ENCODE data around the gene GBA3. TPM values are rescaled to one million over a fixed set of nuclear protein-coding genes. Genes with fewer than 3 reads are reported as not detected.

GBA3 gene
- total RNA-seq, 4 donors from 2014 or later: not detected

GRCh38 chr4:22688236-22688635 is 4.5 kb upstream of the GBA3 start:
- TF ChIP-seq POLR2A (IDR thresholded peaks at IDR 0.05): no peak
- TF ChIP-seq EP300 (IDR thresholded peaks at IDR 0.05): no peak
- no peak for TF ChIP-seq POLR2AphosphoS5 (IDR thresholded peaks at IDR 0.05)
- no peak for TF ChIP-seq CTCF (IDR thresholded peaks at IDR 0.05)
- H3K36me3 ChIP-seq: no peaks in the 10 kb centered on the region
- H3K9me3 ChIP-seq: no peaks in the 10 kb centered on the region
- no peaks in the 10 kb centered on the region for H3K4me1 ChIP-seq
- ATAC-seq: no peak
- WGBS, 2 donors (ENCODE audit: low coverage in 1 of 2): 63 to 86% methylated on average over 3 of the region's 3 CpGs
- no peaks in the 10 kb centered on the region for H3K27me3 ChIP-seq
- no peak overlapping the region for H3K27ac ChIP-seq
- H3K4me3 ChIP-seq: no peak overlapping the region

GRCh38 chr4:22689428-22689827 is 3.3 kb upstream of the GBA3 start:
- WGBS, 2 donors (ENCODE audit: low coverage in 1 of 2): 77 to 82% methylated on average over 2 to 3 of the region's 3 CpGs
- no peak overlapping the region for H3K27ac ChIP-seq
- H3K36me3 ChIP-seq: no peaks in the 10 kb centered on the region
- ATAC-seq: no peak
- H3K27me3 ChIP-seq: no peaks in the 10 kb centered on the region
- no peaks in the 10 kb centered on the region for H3K4me1 ChIP-seq
- no peak overlapping the region for H3K4me3 ChIP-seq
- H3K9me3 ChIP-seq: no peaks in the 10 kb centered on the region
- no peak for TF ChIP-seq POLR2A (IDR thresholded peaks at IDR 0.05)
- no peak for TF ChIP-seq EP300 (IDR thresholded peaks at IDR 0.05)
- TF ChIP-seq POLR2AphosphoS5 (IDR thresholded peaks at IDR 0.05): no peak
- TF ChIP-seq CTCF (IDR thresholded peaks at IDR 0.05): no peak

- Histone ChIP-seq H3K4me3 (no peak overlapping the region), H3K9me3 (no peaks in the 10 kb centered on the region), H3K27me3 (peaks cover 5% of the 10 kb centered on the region), H3K4me1 (no peaks in the 10 kb centered on the region), H3K27ac (no peak overlapping the region), H3K36me3 (no peaks in the 10 kb centered on the region)
- no peak for ATAC-seq
- WGBS, 2 donors (ENCODE audit: low coverage in 1 of 2): 100% methylated on average over 1 of the region's 1 CpG
- TF ChIP-seq POLR2A (IDR thresholded peaks at IDR 0.05) (no peak), CTCF (IDR thresholded peaks at IDR 0.05) (no peak), POLR2AphosphoS5 (IDR thresholded peaks at IDR 0.05) (no peak), EP300 (IDR thresholded peaks at IDR 0.05) (no peak)
These were observed 2.3 kb downstream of the GBA3 start for GRCh38 chr4:22695029-22695428.

GRCh38 chr4:22695917-22696316 is 3.2 kb downstream of the GBA3 start:
- Histone ChIP-seq H3K27me3 (peaks cover 5% of the 10 kb centered on the region), H3K4me3 (no peak overlapping the region), H3K36me3 (no peaks in the 10 kb centered on the region), H3K4me1 (no peaks in the 10 kb centered on the region), H3K9me3 (peaks cover 0 to 3% (median 0%) of the 10 kb centered on the region in 3 donors), H3K27ac (no peak overlapping the region)
- no peak for ATAC-seq
- TF ChIP-seq EP300 (IDR thresholded peaks at IDR 0.05) (no peak), CTCF (IDR thresholded peaks at IDR 0.05) (no peak), POLR2A (IDR thresholded peaks at IDR 0.05) (no peak), POLR2AphosphoS5 (IDR thresholded peaks at IDR 0.05) (no peak)
- 38 to 90% methylated on average over 2 to 3 of the region's 3 CpGs for WGBS, 2 donors (ENCODE audit: low coverage in 1 of 2)

GRCh38 chr4:22703912-22704311 is 11.2 kb downstream of the GBA3 start:
- H3K9me3 ChIP-seq: peaks cover 0 to 9% (median 0%) of the 10 kb centered on the region in 3 donors
- no peaks in the 10 kb centered on the region for H3K27me3 ChIP-seq
- no peaks in the 10 kb centered on the region for H3K36me3 ChIP-seq
- no peak overlapping the region for H3K4me3 ChIP-seq
- TF ChIP-seq EP300 (IDR thresholded peaks at IDR 0.05): no peak
- no peak for TF ChIP-seq CTCF (IDR thresholded peaks at IDR 0.05)
- TF ChIP-seq POLR2AphosphoS5 (IDR thresholded peaks at IDR 0.05): no peak
- TF ChIP-seq POLR2A (IDR thresholded peaks at IDR 0.05): no peak
- 45 to 67% methylated on average over 6 of the region's 6 CpGs for WGBS, 2 donors (ENCODE audit: low coverage in 1 of 2)
- H3K27ac ChIP-seq: no peak overlapping the region
- no peaks in the 10 kb centered on the region for H3K4me1 ChIP-seq
- no peak for ATAC-seq

Measured in gastroesophageal sphincter (tissue), 4 donors.